H1 (cell line): ENCODE data around the gene CCDC154. TPM values are rescaled to one million over a fixed set of nuclear protein-coding genes. Genes with fewer than 3 reads are reported as not detected.

ENCODE experiments used
- CTCF ChIA-PET: fragments of 300-600 bp; sonication (Branson Sonifier 250); formaldehyde crosslinking; loops from one replicate; lab custom pipeline; 2021; ENCODE audit not compliant: partially characterized antibody; lab: Charles Lee
- POLR2A ChIA-PET: fragments of 300-600 bp; sonication (Branson Sonifier 250); formaldehyde crosslinking; loops from one replicate; lab custom pipeline; 2021; ENCODE audit warnings: inconsistent platforms; ENCODE audit not compliant: partially characterized antibody; lab: Charles Lee
- DNase-seq, 2 experiments: peaks; one replicate each; pipeline versions ENCODE4 v3.0.0 to v3.0.0-alpha.2; 2010 to 2022; ENCODE audit warnings: low spot score in 2 of 2, low read depth in 1 of 2, mixed read lengths in 1 of 2
- FAIRE-seq: peaks from 2 replicates; lab custom pipeline; 2011; peaks lifted over from hg19 to GRCh38; lab: Jason Lieb, UNC
- H2AFZ ChIP-seq: 2 replicates; pipeline ENCODE4 v1.8.1; 2012; ENCODE audit warnings: low read length, inconsistent platforms
- H2AK5ac ChIP-seq: 2 replicates; pipeline ENCODE4 v1.6.1; 2013; ENCODE audit warnings: low read depth, low read length
- H2BK120ac ChIP-seq: replicated peaks from 2 replicates; pipeline ENCODE3; 2013; ENCODE audit warnings: low read depth, low read length, inconsistent platforms
- H2BK12ac ChIP-seq: 2 replicates; pipeline ENCODE4 v1.6.1; 2013; ENCODE audit warnings: low read depth, low read length
- H2BK15ac ChIP-seq: 2 replicates; pipeline ENCODE4 v1.6.1; 2013; ENCODE audit warnings: low read length
- H2BK20ac ChIP-seq: 2 replicates; pipeline ENCODE4 v1.6.1; 2013; ENCODE audit warnings: low read length
- H2BK5ac ChIP-seq: 2 replicates; pipeline ENCODE4 v1.6.1; 2013; ENCODE audit warnings: low read depth, low read length
- H3K14ac ChIP-seq: 2 replicates; pipeline ENCODE4 v1.6.1; 2013; ENCODE audit warnings: inconsistent platforms; ENCODE audit not compliant: insufficient read length
- H3K18ac ChIP-seq: 2 replicates; pipeline ENCODE4 v1.6.1; 2013; ENCODE audit warnings: low read length; ENCODE audit errors: extremely low read depth
- H3K23ac ChIP-seq: 2 replicates; pipeline ENCODE4 v1.6.1; 2013; ENCODE audit warnings: inconsistent platforms; ENCODE audit not compliant: insufficient read length
- H3K23me2 ChIP-seq: 2 replicates; pipeline ENCODE4 v1.6.1; 2013; ENCODE audit warnings: low read depth, low read length
- H3K27ac ChIP-seq: 2 replicates; pipeline ENCODE4 v1.6.1; 2011; ENCODE audit warnings: low read depth, low read length, inconsistent platforms
- H3K27me3 ChIP-seq, 4 experiments: replicated peaks in 1 of 4; 1 replicate in 1 of 4; 2 replicates in 3 of 4; pipeline versions ENCODE4 v1.6.1 to v1.8.1; 2011 to 2013; ENCODE audit warnings: low read length in 3 of 4, mild to moderate bottlenecking in 3 of 4, inconsistent platforms in 2 of 4, mixed read lengths in 2 of 4, moderate library complexity in 1 of 4; ENCODE audit not compliant: control insufficient read depth in 3 of 4, insufficient read depth in 3 of 4; ENCODE audit errors: extremely low read depth in 1 of 4
- H3K36me3 ChIP-seq, 4 experiments: 2 replicates each; pipeline versions ENCODE4 v1.6.1 to v1.8.1; 2011 to 2013; ENCODE audit warnings: mild to moderate bottlenecking in 4 of 4, low read length in 3 of 4, moderate library complexity in 2 of 4, control low read depth in 1 of 4, inconsistent platforms in 1 of 4; ENCODE audit not compliant: insufficient read depth in 4 of 4, control insufficient read depth in 2 of 4
- H3K4ac ChIP-seq: replicated peaks from 2 replicates; pipeline ENCODE3; 2013; ENCODE audit warnings: low read length, low read depth, mixed read lengths, inconsistent platforms; ENCODE audit not compliant: insufficient read length
- H3K4me1 ChIP-seq, 4 experiments: replicated peaks in 1 of 4; 1 replicate in 1 of 4; 2 replicates in 3 of 4; pipeline versions ENCODE4 v1.6.1 to v1.8.1; 2011 to 2013; ENCODE audit warnings: low read length in 3 of 4, inconsistent platforms in 2 of 4, mixed read lengths in 1 of 4; ENCODE audit not compliant: insufficient read depth in 4 of 4, control insufficient read depth in 3 of 4
- H3K4me2 ChIP-seq, 2 experiments: 2 replicates each; pipeline versions ENCODE4 v1.6.1 to v1.8.1; 2011 to 2013; ENCODE audit warnings: low read depth in 2 of 2, low read length in 2 of 2, control low read depth in 1 of 2, inconsistent platforms in 1 of 2, mild to moderate bottlenecking in 1 of 2; ENCODE audit not compliant: insufficient read depth in 1 of 2
- H3K4me3 ChIP-seq, 4 experiments: fragments of 200-600, 300-600 bp in 1 of 4; sonication (generic), shearing (Covaris generic), sonication (Bioruptor Twin) in 1 of 4; 2 replicates each; pipeline versions ENCODE4 v1.5.1 to v1.8.1; 2011 to 2016; ENCODE audit warnings: low read length in 4 of 4, low read depth in 3 of 4, control low read depth in 2 of 4, inconsistent platforms in 2 of 4, mild to moderate bottlenecking in 2 of 4, mixed read lengths in 1 of 4, moderate library complexity in 1 of 4; ENCODE audit not compliant: insufficient read depth in 2 of 4; ENCODE audit errors: extremely low read depth in 1 of 4
- H3K56ac ChIP-seq: replicated peaks from 2 replicates; pipeline ENCODE3; 2013; ENCODE audit warnings: low read depth, mild to moderate bottlenecking, mixed read lengths, low read length, inconsistent platforms; ENCODE audit not compliant: insufficient read length
- H3K79me1 ChIP-seq: 2 replicates; pipeline ENCODE4 v1.6.1; 2013; ENCODE audit warnings: low read depth, low read length, control low read depth
- H3K79me2 ChIP-seq, 2 experiments: 2 replicates each; pipeline versions ENCODE4 v1.6.1 to v1.8.1; 2012 to 2013; ENCODE audit warnings: low read length in 2 of 2, mild to moderate bottlenecking in 2 of 2, inconsistent platforms in 1 of 2; ENCODE audit not compliant: insufficient read depth in 2 of 2, control insufficient read depth in 1 of 2
- H3K9ac ChIP-seq, 4 experiments: replicated peaks in 1 of 4; 1 replicate in 1 of 4; 2 replicates in 3 of 4; pipeline versions ENCODE4 v1.6.1 to v1.8.1; 2011 to 2013; ENCODE audit warnings: low read depth in 3 of 4, low read length in 3 of 4, control low read depth in 2 of 4, mild to moderate bottlenecking in 2 of 4, moderate library complexity in 2 of 4, inconsistent platforms in 1 of 4; ENCODE audit errors: extremely low read depth in 1 of 4
- H3K9me3 ChIP-seq, 2 experiments: 2 replicates each; pipeline versions ENCODE4 v1.6.1 to v1.8.1; 2012 to 2013; ENCODE audit warnings: mild to moderate bottlenecking in 2 of 2, moderate library complexity in 2 of 2, control low read depth in 1 of 2, inconsistent platforms in 1 of 2, low read depth in 1 of 2, low read length in 1 of 2, mixed read lengths in 1 of 2; ENCODE audit not compliant: insufficient read depth in 2 of 2
- H4K20me1 ChIP-seq, 2 experiments: replicated peaks in 1 of 2; 2 replicates each; pipeline versions ENCODE3 to v1.8.1; 2011 to 2013; ENCODE audit warnings: inconsistent platforms in 2 of 2, low read length in 2 of 2, mild to moderate bottlenecking in 1 of 2; ENCODE audit not compliant: insufficient read depth in 2 of 2, control insufficient read depth in 1 of 2
- H4K5ac ChIP-seq: 2 replicates; pipeline ENCODE4 v1.6.1; 2013; ENCODE audit warnings: low read length, low read depth, mixed read lengths, inconsistent platforms; ENCODE audit not compliant: insufficient read length
- H4K8ac ChIP-seq: 2 replicates; pipeline ENCODE4 v1.8.0; 2013; ENCODE audit warnings: mild to moderate bottlenecking, moderate library complexity, low read length, inconsistent platforms; ENCODE audit not compliant: insufficient read depth; ENCODE audit errors: extremely low read depth
- H4K91ac ChIP-seq: replicated peaks from 2 replicates; pipeline ENCODE3; 2013; ENCODE audit warnings: low read length, mixed read lengths, inconsistent platforms; ENCODE audit not compliant: insufficient read length
- ATF2 ChIP-seq: IDR thresholded peaks from 2 replicates; pipeline ENCODE4 v1.6.1; 2012; ENCODE audit warnings: low read length, inconsistent platforms
- BCL11A ChIP-seq, 2 experiments: IDR thresholded peaks; one replicate each; pipeline ENCODE4 v1.6.1; 2011; ENCODE audit warnings: low read depth in 2 of 2, low read length in 2 of 2, mild to moderate bottlenecking in 2 of 2
- CBX8 ChIP-seq: fragments of 300-800, 300-1000 bp; sonication (generic); IDR thresholded peaks from 2 replicates; pipeline ENCODE4 v1.7.1; 2016; ENCODE audit warnings: low read depth, low read length, borderline replicate concordance
- CEBPB ChIP-seq: IDR thresholded peaks from 2 replicates; pipeline ENCODE4 v1.6.1; 2012; ENCODE audit warnings: low read depth, low read length
- CREB1 ChIP-seq: IDR thresholded peaks from 2 replicates; pipeline ENCODE4 v1.6.1; 2012; ENCODE audit warnings: inconsistent platforms
- E2F6 ChIP-seq: IDR thresholded peaks from 2 replicates; pipeline ENCODE4 v1.6.1; 2012; ENCODE audit warnings: inconsistent platforms
- EP300 ChIP-seq, 2 experiments: IDR thresholded peaks; 1 replicate in 1 of 2; 2 replicates in 1 of 2; pipeline ENCODE4 v1.6.1; 2011 to 2012; ENCODE audit warnings: low read depth in 2 of 2, low read length in 2 of 2, mild to moderate bottlenecking in 2 of 2, borderline replicate concordance in 1 of 2, inconsistent platforms in 1 of 2, moderate library complexity in 1 of 2
- HDAC6 ChIP-seq: IDR thresholded peaks from one replicate; pipeline ENCODE4 v1.7.1; 2012; ENCODE audit warnings: low read depth, mild to moderate bottlenecking, inconsistent platforms, low read length, moderate library complexity
- KDM5A ChIP-seq: fragments of 200-600 bp; IDR thresholded peaks from 2 replicates; pipeline ENCODE4 v1.7.1; 2012; ENCODE audit warnings: mild to moderate bottlenecking, low read length, inconsistent platforms, mixed read lengths
- TAF7 ChIP-seq: optimal IDR thresholded peaks from 2 replicates; pipeline ENCODE3; 2011; ENCODE audit warnings: low read depth, mild to moderate bottlenecking, inconsistent platforms, low read length, moderate library complexity, borderline replicate concordance
- TBP ChIP-seq: IDR thresholded peaks from 2 replicates; pipeline ENCODE4 v1.6.1; 2011; ENCODE audit warnings: low read depth, low read length, improper control_type of control experiment
- WGBS, 2 experiments: shearing (Covaris generic) in 1 of 2; methylation state at CpG; one replicate each; pipeline versions ENCODE4 v1.1.6 to v1.1.7; 2013 to 2015; ENCODE audit warnings: low lambda C conversion rate in 2 of 2, mixed read lengths in 2 of 2, inconsistent platforms in 1 of 2, low coverage in 1 of 2, missing lambda C conversion rate in 1 of 2; ENCODE audit not compliant: insufficient replicate concordance in 2 of 2, insufficient coverage in 1 of 2, insufficient read length in 1 of 2; ENCODE audit errors: extremely low coverage in 1 of 2, missing lambda C conversion rate in 1 of 2; 5-methylcytosine and 5-hydroxymethylcytosine counted together
- polyA plus RNA-seq, 7 experiments: library from polyadenylated mRNA; depleted of rRNA in 3 of 7; stranded (reverse) in 5 of 7; unstranded in 2 of 7; fragments of >200 nt in 5 of 7; fragments of 200-250 nt in 2 of 7; gene quantifications; 1 replicate in 5 of 7; 2 replicates in 1 of 7; 4 replicates in 1 of 7; pipeline versions ENCODE4 v1.2.1 to v1.2.3, GENCODE V29; 2011 to 2013; ENCODE audit warnings: missing spikeins in 2 of 7, mixed read lengths in 2 of 7
- total RNA-seq: library from RNA; stranded (reverse); fragmentation: NEBNext Ultra II Directional; extraction: Animal tissue kit (Norgen Biotek cat#: 25700); gene quantifications from 2 replicates; pipeline ENCODE4 v1.2.1, GENCODE V29; 2021

Gene CCDC154
- total and polyA plus RNA-seq, 2 of the 8 experiments (the other 6 are each of a cell fraction or from before 2014, with no cell fraction given), result 0.15 to 0.88 TPM

GRCh38 chr16:1442697-1443096, 1.7 kb downstream of the CCDC154 start:
- H3K4me2 ChIP-seq, result no peak overlapping the region
- H3K56ac ChIP-seq, result no peak overlapping the region
- H3K4me1 ChIP-seq, result no peaks in the 10 kb centered on the region; a peak in 1 of 7 replicates
- no peak overlapping the region for H2BK5ac ChIP-seq
- H2BK20ac ChIP-seq, result no peak overlapping the region
- no peak overlapping the region for H4K8ac ChIP-seq
- H3K27me3 ChIP-seq, result no peaks in the 10 kb centered on the region
- H3K36me3 ChIP-seq, result peaks cover 0 to 14% (median 0%) of the 10 kb centered on the region in 4 experiments; a peak in 1 of 8 replicates
- H2BK120ac ChIP-seq, result no peak overlapping the region
- no peak overlapping the region for H4K91ac ChIP-seq
- H3K79me1 ChIP-seq, result no peaks in the 10 kb centered on the region
- H3K9me3 ChIP-seq, result no peaks in the 10 kb centered on the region
- H2BK12ac ChIP-seq, result no peak overlapping the region
- CTCF ChIA-PET, result interaction anchor here (0.6 to 3.9 kb wide), 3 partner anchors 15 to 500 kb away, joined by 3 to 20 read pairs (median 3); no protein-coding TSS in a partner anchor
- H3K14ac ChIP-seq, result no peak overlapping the region
- H2AK5ac ChIP-seq, result no peak overlapping the region
- peaks cover 0 to 2% of the 10 kb centered on the region in 2 experiments for H4K20me1 ChIP-seq
- no peak overlapping the region for H2BK15ac ChIP-seq
- H3K4me3 ChIP-seq, result no peak overlapping the region
- H3K9ac ChIP-seq, result no peak overlapping the region
- no peaks in the 10 kb centered on the region for H3K79me2 ChIP-seq
- H3K23ac ChIP-seq, result no peak overlapping the region
- no peak for DNase-seq
- no peak overlapping the region for H2AFZ ChIP-seq
- no peaks in the 10 kb centered on the region for H3K23me2 ChIP-seq
- no peak for FAIRE-seq
- no peak overlapping the region for H3K18ac ChIP-seq
- WGBS, 2 experiments, result 93% methylated on average over 3 of the region's 24 CpGs; no CpG with 5 or more reads in 1 of the 2 experiments
- H4K5ac ChIP-seq, result no peak overlapping the region
- H3K27ac ChIP-seq, result no peak overlapping the region
- POLR2A ChIA-PET, result interaction anchor here (0.8 to 1.8 kb wide), 8 partner anchors 8 to 321 kb away, joined by 3 to 7 read pairs (median 3); no protein-coding TSS in a partner anchor
- no peak overlapping the region for H3K4ac ChIP-seq
- TF ChIP-seq BCL11A (IDR thresholded peaks at IDR 0.05; ENCODE audit: low read depth in 2 of 2, low read length in 2 of 2) (no peak), ATF2 (no peak), KDM5A (no peak), CREB1 (no peak), CEBPB (no peak), E2F6 (no peak), TAF7 (no peak), HDAC6 (no peak), EP300 (IDR thresholded peaks at IDR 0.05; ENCODE audit: borderline replicate concordance in 1 of 2, low read depth in 2 of 2, low read length in 2 of 2) (no peak), CBX8 (no peak), TBP (no peak)
